ENCODE results near the gene ARPC1A.
"Not testable (repeated sequence)": the region's sequence is repeated elsewhere in the genome, so short reads cannot be mapped to it uniquely, and the experiment has no call there.

Gene ARPC1A

DNA sequence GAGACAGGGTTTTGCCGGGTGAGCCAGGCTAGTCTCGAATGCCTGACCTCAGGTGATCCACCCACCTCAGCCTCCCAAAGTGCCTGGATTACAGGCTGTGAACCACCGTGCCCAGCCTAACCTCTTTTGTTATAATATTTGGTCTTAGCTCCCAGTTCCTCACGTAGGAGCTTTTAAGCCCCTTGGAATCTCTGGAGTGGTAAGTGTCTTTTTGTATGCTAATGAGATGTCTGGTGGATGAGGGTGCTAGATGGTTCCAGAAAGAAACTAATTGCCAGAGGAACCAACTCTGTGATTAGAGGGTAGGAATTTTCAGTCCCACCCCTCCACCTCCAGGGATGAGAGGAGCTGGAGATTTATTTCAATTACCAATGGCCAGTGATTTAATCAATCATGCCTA is 5.3 kb upstream of the ARPC1A start:
- no peak for DNase-seq (ENCODE audit: low read depth in 1 of 2, low spot score in 1 of 2)

DNA sequence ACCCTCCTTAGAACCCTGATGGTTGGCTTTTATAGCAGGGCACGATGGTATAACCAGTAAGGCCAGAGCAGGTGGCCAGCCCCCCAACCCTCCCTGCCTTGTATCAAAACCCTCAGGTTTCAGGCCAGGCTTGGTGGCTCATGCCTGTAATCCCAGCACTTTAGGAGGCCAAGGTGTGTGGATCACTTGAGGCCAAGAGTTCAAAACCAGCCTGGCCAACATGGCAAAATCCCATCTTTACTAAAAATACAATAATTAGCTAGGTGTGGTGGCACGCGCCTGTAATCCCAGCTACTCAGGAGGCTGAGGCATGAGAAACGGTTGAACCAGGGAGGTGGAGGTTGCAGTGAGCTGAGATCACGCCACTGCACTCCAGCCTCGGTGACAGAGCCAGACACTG is 3.0 kb upstream of the ARPC1A start:
- not testable (repeated sequence) for DNase-seq (ENCODE audit: low read depth in 1 of 2, low spot score in 1 of 2)

DNA sequence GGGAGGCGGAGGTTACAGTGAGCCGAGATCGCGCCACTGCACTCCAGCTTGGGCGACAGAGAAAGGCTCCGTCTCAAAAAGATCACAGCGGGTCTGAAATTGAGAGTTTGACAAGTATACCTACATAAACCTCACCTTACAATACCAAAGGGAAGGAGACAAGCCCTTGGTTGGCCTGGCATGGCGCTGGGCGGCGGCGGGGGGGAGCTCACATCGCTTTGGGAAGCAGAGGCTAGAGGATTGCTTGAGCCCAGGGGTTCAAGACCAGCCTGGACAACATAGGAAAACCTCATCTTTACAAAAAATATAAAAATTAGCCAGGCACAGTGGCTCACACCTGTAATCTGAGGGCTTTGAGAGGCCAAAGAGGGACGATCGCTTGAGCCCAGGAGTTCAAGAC is 1.1 kb upstream of the ARPC1A start:
- no peak for DNase-seq (ENCODE audit: low read depth in 1 of 2, low spot score in 1 of 2)

DNA sequence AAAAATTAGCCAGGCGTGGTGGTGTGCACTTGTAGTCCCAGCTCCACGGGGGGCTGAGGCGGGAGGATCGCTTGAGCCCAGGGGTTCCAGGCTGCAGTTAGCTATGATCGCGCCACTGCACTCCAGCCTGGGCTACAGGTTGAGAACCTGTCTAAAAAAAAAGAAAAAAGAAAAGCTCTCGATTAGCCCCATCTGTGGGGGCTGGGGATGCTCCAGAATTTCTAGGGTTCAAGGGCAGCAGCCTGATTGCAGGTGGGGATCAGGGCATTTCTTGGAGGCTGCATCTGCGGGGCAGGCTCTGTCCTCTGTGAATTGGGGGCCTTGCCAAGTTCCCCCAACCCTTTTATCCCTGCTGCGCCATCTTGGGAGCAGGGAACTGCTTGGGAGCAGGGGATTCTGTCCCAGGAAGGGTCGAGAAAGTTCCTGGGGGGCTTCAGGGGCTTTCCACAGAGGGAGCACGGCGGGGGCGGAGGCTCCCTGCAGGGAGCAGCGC is 651 bp upstream of the ARPC1A start:
- no peak for DNase-seq (ENCODE audit: low read depth in 1 of 2, low spot score in 1 of 2)

DNA sequence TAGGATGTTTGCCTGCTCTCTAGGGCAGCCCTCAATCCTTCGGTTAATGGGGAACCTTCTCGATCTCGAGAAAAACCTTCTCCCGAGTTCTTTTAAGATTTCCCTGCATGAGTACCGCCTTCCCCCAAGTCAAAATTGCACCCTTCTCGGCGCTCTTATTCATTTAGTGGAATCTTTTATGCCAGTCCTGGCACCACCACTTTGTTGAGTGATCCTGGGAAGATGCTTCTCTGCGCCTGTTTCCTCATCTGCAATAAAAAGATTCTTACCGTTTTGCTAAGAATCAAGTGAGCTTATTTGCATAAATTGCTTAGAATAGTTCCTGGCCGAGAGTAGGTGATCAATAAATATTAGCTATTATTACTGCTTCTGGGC is 697 bp downstream of the ARPC1A start:
- DNase-seq (ENCODE audit: low read depth in 1 of 2, low spot score in 1 of 2): no peak

DNA sequence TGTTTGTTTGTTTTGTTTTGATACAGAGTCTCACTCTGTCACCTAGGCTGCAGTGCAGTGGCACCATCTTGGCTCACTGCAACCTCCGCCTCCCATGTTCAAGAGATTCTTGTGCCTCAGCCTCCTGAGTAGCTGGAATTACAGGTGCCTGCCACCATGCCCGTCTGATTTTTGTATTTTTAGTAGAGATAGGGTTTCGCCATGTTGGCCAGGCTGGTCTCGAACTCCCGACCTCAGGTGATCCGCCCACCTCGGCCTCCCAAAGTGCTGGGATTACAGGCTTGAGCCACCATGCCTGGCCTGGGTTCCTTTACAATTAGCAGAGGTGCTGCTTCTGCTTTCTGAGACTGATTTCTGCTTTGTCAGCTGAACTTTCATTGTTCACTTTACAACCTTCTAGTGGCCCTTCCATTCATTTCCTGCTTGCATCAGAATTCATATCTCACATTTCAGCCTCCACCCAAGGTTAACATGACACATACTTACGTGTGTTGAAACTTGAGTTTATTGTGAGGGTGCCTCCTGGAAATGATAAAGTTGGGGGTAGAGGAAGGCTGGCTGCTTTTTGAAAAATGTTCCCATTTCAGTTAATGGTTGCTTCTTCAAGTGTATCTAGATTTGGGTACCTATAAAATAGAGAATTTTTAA is 4.7 kb downstream of the ARPC1A start:
- peak in 1 of 2 donors; percentile 14 for DNase-seq (ENCODE audit: low read depth in 1 of 2, low spot score in 1 of 2)

DNA sequence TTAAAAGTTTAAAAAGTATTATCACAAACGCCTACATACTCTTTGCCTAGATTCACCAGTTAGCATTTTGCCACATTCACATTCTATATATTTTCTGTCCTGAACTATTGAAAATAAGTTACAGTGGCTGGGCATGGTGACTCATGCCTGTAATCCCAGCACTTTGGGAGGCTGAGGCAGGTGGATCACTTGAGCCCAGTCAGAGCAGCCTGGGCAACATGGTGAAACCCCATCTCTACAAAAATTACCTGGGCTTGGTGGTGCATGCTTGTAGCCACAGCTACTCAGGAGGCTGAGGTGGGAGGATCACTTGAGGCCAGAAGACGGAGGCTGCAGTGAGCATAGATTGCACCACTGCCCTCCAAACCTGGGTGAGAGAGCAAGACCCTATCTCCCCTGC is 5.3 kb downstream of the ARPC1A start:
- DNase-seq (ENCODE audit: low read depth in 1 of 2, low spot score in 1 of 2): no peak

DNA sequence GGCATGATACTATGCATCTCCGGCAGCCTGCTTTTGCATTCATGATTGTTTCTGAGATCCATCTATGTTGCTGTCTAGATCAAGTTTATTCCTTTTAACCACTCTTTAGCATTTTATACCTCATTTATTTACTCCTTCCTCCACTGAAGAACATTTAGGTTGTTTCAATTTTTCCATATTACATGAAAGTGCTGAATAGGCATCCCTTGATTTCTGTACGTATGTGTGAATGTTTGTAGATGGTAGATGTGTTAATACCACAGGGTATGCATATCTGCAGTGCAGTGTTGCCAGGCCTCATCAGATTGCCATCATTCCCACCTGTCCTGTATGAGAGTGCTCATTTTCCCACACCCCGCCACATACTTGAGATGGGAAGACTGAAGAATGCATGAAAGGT is 13.9 kb downstream of the ARPC1A start:
- no peak for DNase-seq (ENCODE audit: low read depth in 1 of 2, low spot score in 1 of 2)

DNA sequence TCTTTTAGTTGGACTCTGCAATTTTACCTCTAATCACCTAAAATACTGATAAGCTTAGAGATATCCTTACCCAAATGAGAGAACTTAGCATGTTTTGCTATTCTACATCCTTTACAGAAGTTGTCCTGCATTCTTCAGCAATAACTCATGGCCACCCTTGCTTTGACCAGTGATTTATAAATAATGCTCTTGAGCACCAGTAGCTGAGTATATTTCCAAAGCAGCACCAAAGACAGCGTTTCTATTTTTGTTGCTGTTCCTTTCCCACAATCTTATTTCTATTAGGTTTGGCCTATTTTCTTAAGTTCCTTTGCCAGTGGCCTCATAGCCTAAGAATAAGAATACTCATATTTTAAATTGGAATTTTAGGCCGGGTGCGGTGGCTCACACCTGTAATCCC is 15.0 kb downstream of the ARPC1A start:
- DNase-seq (ENCODE audit: low read depth in 1 of 2, low spot score in 1 of 2): no peak

DNA sequence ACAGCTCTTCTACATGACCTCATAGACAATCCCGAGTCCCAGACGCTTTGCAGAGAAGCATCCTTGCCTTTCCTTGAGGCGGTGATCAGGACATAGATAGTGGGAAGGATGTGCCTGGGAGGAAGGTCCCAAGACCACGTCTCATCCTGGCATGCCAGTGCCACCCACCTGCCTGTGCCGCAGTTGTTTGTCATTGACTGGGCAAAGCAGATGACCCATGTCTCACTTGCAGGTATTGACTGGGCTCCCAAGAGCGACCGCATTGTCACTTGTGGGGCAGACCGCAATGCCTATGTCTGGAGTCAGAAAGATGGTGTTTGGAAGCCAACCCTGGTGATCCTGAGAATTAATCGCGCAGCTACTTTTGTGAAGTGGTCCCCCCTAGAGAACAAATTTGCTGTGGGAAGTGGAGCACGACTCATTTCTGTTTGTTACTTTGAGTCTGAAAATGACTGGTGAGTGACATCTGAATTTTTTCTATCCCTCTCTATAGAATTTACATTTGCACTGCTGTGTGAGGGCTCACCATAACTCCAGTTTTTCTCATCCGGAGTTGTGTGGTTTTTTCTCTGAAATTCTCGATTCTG is 18.5 kb downstream of the ARPC1A start:
- no peak for DNase-seq (ENCODE audit: low read depth in 1 of 2, low spot score in 1 of 2)

DNA sequence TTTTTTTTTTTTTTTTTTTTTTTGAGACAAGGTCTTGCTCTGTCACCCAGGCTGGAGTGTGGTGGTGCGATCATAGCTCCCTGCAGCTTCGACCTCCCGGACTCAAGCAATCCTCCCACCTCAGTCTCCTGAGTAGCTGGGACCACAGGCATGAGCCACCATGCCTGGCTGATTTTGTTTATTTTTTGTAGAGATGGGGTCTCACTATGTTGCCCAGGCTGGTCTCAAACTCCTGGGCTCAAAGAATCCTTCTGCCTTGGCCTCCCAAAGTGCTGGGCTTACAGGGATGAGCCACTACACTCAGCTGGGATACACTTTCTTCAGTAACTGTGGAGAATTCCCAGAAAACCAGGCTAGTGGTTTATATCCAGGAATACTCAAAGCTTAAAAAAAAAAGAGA is 24.9 kb downstream of the ARPC1A start:
- not testable (repeated sequence) for DNase-seq (ENCODE audit: low read depth in 1 of 2, low spot score in 1 of 2)

DNA sequence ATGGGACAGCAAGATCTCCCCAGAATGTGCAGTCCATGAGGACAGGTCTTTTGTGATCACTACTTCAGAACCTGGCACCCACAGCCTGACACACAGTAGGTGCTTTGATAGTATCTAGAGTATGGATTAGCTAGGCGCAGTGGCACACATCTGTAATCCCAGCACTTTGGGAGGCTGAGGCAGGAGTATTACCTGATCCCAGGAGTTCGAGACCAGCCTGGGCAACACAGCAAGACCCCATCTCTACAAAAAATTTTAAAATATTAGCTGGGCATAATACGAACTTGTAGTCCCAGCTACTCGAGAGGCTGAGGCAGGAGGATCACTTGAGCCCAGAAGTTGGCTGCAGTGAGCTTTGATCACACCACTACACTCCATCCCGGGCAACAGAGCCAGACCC is 26.5 kb downstream of the ARPC1A start:
- no peak for DNase-seq (ENCODE audit: low read depth in 1 of 2, low spot score in 1 of 2)

DNA sequence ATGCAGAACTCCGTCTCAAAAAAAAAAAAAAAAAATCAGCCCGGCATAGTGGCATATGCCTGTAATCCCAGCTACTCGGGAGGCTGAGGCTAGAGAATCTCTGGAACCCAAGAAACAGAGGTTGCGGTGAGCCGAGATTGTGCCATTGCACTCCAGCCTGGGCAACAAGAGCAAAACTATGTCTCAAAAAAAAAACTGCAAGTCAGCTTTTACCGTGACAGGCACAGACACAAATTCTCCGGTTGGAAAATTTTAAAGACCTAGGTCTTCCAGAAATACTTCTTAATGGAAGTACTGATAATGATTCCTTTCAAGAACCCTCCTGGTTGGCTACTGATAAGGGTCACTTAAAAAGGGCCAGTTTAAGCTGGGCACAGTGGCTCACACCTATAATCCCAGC is 29.4 kb downstream of the ARPC1A start:
- no peak for DNase-seq (ENCODE audit: low read depth in 1 of 2, low spot score in 1 of 2)

DNA sequence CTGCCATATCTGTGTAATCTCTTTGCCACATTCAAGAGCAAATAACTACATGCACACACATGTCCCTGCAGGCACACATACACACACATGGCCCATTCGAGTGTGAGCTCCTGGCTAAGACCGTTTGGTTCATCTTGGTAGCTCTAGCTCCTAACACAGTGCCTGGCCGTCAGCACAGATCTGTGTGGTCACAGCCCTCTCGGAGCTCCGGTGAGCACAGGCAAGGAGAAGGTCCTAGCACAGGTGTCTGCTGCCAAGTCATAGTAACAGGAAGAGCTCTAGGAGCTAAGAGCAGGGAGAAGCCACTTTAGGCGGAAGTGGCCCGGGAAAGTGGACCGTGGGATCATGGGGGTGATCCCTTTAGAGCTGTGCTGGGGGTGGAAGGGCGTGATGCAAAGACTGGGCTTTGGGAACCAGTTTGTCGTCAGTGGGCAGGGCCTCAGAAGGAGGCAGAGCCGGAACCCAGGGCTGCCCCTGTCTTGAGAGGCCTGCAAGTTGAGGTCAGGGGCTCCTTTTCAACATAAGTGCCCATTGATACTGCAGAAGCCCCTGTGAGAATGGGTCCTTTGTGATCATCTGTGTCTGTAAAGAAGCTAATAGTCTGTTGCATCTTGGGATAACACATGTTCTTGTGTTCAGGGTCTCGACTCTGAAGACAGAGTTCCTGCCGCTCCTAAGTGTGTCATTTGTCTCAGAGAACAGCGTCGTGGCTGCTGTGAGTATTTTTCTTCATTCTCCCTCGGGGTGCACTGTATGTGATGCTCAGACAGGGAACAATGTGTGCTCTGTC is 32.2 kb downstream of the ARPC1A start:
- no peak for DNase-seq (ENCODE audit: low read depth in 1 of 2, low spot score in 1 of 2)

DNA sequence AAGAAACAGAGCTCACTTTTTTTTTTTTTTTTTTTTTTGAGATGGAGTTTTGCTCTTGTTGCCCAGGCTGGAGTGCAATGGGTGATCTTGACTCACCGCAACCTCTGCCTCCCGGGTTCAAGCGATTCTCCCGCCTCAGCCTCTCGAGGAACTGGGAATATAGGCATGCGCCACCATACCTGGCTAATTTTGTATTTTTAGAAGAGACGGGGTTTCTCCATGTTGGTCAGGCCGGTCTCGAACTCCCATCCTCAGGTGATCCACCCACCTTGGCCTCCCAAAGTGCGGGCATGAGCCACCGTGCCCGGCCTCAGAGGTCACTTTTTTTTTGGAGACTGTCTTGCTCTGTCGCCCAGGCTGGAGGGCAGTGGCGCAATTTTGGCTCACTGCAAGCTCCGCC is 32.8 kb downstream of the ARPC1A start:
- not testable (repeated sequence) for DNase-seq (ENCODE audit: low read depth in 1 of 2, low spot score in 1 of 2)

DNA sequence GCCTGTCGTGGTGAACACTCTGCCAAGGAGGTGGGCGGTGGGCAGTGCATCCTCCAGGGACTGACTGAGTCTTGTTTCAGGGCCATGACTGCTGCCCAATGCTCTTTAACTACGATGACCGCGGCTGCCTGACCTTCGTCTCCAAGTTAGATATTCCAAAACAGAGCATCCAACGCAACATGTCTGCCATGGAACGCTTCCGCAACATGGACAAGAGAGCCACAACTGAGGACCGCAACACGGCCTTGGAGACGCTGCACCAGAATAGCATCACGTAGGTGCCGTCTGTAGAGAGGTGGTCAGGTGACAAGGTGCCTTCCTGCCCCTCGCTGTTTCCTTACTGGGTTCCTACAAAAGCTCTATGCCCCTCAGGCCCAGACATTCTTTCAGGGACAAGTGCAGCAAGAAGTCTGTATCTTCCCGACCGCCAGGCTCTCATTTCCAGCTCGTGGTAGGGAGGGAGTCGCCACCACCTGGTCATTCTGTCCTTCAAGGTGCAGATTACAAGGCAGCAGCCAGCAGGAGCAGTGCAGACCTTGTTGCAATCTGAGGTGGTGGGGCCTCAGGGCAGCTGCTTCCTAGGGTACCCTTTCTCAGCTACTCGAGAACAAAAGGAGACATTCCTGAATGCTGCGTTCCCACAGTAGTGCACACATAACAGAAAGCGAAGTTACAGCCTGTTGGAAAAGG is 33.9 kb downstream of the ARPC1A start:
- DNase-seq (ENCODE audit: low read depth in 1 of 2, low spot score in 1 of 2): no peak

DNA sequence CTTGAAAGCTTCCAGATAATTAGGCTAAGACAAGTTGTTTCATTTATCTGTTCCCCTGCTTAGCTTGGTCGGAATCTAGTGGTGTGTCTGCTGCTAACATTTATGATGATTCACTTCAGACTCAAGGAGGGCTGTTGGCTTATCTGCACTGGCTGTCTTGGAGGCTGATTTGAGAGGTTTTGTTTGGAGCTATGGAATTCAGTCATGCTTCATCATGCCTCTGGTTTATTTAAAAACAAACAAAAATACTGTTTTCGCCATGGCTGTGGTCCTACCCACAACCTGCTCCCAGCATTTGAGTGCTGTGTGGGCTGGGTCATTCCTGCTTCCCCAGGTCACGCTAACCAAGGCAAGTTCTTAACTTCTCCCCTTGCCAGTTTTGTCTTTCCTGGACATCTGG is 37.1 kb downstream of the ARPC1A start:
- DNase-seq (ENCODE audit: low read depth in 1 of 2, low spot score in 1 of 2): no peak

DNA sequence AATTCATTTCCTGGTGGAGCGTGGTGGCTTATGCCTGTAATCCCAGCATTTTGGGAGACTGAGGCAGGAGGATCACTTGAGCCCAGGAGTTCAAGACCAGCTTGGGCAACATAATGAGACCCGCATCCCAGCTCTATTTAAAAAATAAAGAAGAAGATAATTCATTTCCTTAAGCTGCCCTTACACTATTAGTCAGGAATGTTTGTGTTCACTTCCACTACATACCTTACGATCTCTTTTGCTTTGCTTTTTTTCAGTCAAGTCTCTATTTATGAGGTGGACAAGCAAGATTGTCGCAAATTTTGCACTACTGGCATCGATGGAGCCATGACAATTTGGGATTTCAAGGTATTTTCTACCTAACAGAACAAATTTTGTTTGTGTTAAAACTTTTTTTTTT is 37.6 kb downstream of the ARPC1A start:
- DNase-seq (ENCODE audit: low read depth in 1 of 2, low spot score in 1 of 2): no peak

DNA sequence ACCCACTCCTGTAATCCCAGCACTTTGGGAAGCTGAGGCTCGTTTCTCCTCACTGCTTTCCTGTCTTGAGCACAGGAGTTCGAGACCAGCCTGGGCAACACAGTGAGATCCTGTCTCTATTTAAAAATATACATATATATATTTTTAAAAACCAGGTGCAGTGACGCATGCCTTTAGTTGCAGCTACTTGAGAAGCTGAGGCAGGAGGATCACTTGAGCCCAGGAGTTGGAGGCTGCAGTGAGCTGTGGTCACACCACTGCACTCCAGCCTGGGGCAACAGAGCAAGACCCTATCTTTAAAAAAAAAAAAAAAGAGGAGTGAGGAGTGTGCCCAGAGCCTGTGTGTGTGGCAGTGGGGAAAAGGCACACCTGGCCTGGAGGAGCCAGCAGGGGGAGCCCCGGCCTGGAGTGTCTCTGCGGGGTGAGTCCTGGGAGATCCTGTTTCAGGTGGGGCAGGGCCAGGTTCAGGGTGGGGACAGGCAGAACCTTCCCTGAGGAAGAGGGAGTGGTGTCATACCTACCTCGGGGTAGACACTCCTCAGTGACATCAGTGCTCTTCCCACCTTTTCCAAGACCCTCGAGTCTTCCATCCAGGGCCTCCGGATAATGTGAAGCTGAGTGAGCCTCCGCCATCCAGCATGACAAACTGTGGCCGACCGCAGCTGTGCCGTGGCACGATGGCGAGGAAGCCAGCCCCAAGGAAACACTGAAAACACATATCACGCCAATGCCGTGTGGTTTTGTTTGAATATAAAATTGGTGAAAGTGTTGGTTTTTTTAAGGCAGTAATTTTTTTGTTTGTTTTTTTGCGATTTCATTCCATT is 39.8 kb downstream of the ARPC1A start:
- DNase-seq (ENCODE audit: low read depth in 1 of 2, low spot score in 1 of 2): peak; percentile 30 to 50

DNA sequence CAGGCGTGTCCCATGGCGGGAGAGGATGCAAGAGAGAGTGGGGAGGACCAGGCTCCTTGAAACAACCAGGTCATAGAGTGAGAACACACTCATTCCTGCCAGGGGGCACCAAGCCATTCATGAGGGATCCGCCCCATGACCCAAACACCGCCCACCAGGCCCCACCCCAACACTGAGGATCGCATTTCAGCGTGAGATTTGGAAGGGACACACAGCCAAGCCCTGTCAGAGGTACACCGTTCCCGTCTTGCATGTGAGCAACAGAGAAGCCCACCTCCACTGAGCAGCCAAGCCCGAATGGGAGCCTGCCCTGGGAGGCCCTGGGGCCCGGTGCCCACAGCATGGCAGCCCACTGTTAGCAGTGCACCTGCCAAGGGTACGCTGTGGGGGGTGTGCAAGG is 40.9 kb downstream of the ARPC1A start:
- DNase-seq (ENCODE audit: low read depth in 1 of 2, low spot score in 1 of 2): no peak
